ACHN (cell line): ENCODE data around the gene MLPH.

Experiments used
- DNase-seq: peaks from one replicate; pipeline ENCODE4 v3.0.0-alpha.2; 2015
- in situ Hi-C: cut with HindIII; loops from 2 replicates; pipeline ENCODE4 v1.10.0; 2017; ENCODE audit warnings: low sequenced_read_pairs, low pct_ligation_motif_present, low pct_unique_long_range_greater_than_20kb

MLPH gene

GRCh38 chr2:237549216-237549615 lies 62.2 kb downstream of the MLPH start:
- in situ Hi-C loops = no loop called here
- no peak for DNase-seq

GRCh38 chr2:237549643-237550415 lies 62.8 kb downstream of the MLPH start:
- in situ Hi-C loops = no loop called here
- DNase-seq = no peak

GRCh38 chr2:237551071-237551574 lies 64.1 kb downstream of the MLPH start:
- in situ Hi-C loops = no loop called here
- no peak for DNase-seq

- in situ Hi-C loops = no loop called here
- no peak for DNase-seq
These were observed 65.9 kb downstream of the MLPH start for GRCh38 chr2:237552908-237553307.

- in situ Hi-C loops = no loop called here
- DNase-seq = no peak
These were observed 66.9 kb downstream of the MLPH start for GRCh38 chr2:237553948-237554347.

DNA sequence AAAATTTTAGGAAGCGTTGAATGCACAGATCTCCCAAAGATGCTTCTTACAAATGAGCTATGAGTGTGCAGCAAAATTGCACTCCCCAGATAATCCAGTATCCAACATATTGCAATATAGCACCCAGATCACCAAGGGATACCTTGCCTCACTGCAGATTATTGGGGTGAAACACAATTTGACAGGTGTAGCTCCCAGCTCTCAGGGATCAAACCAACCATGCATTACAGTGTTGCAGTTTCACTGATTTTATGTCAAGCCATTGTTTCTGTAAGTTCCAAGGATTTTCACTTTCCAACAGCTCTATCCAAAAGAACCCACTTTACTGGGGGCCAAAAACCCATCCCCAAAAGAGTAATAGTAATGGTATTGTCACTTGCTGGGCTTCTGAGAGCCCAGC lies 68.5 kb downstream of the MLPH start:
- DNase-seq = no peak
- in situ Hi-C loops = no loop called here

DNA sequence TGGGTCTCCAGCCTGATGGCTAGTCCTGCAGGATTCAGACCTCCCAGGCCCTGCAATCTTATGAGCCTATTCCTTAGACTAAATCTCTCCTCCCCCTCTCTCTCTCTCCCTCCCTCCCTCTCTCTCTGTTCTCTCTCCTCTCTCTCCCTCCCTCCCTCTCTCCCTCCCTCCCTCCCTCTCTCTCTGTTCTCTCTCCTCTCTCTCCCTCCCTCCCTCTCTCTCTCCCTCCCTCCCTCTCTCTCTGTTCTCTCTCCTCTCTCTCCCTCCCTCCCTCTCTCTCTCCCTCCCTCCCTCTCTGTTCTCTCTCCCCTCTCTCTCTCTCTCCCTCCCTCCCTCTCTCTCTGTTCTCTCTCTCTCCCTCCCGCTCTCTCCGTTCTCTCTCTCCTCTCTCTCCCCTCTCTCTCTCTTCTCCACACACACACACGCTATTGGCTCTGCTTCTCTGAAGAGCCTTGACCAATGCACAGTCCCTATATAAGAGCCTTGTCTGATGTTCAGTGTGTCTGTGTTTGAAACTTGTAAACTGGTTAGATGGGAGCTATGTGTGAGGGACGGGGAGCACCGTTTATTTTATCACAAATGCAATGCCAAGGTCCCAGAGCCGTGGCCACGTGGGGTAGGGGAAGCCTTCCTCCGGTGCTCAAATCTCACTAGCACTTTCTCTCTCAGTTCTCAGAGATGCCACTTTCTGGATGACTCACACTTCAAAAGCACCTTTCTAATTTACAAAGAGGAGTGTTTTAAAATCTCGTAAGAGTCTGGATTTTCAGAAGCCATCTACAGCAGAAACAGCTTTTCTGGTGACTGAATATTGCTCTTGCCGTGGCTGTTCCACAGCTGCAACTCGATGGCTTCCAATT lies 70.0 kb downstream of the MLPH start:
- no peak for DNase-seq

DNA sequence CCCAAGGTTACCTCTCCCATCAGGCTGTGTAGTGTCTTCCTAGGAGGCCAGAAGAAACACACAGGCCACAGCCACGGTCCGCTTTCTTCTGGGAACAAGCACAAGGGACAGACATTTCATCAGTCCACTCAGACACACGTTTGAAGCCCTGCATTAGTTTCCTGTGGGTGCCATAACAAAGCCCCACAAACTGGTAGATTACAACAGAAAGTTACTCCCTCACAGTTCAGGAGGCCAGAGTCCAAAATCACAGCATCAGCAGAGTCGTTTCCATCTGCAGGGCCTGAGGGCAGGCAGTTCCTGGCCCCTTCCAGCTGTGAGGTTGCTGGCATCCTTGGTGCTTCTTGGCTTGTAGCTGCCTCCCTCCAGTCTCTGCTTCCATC lies 70.6 kb downstream of the MLPH start:
- in situ Hi-C loops = no loop called here
- DNase-seq = no peak

More for the DNA sequence above, 70.0 kb downstream of the MLPH start:
- in situ Hi-C loops = no loop called here

GRCh38 chr2:237558961-237559641 lies 72.0 kb downstream of the MLPH start:
- in situ Hi-C loops = no loop called here
- DNase-seq = peak; percentile 43

- in situ Hi-C loops = no loop called here
- DNase-seq = no peak
These were observed 74.2 kb downstream of the MLPH start for GRCh38 chr2:237561221-237561620.

DNA sequence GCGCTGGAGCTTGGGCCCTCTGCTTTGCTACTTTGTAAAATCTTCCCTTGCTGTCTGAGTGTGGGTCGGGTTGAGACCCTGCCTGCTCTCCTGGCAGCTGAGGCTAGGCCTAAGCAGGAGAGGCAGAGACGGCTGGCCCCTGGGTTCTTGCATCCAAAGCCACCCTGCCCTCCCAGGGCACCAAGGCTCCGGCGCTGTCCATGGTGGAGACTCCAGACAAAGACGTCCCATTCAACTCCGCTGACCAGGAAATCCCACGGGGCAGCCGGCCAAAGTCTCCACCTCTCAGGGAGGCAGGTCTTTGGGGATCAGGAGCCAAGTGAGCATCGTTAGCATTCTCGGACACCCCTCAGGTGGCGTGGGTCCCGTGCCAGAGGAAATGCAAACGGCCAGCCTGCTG lies 76.8 kb downstream of the MLPH start:
- peak; percentile 52 for DNase-seq
- in situ Hi-C loops = no loop called here

- no peak for DNase-seq
- in situ Hi-C loops = no loop called here
These were observed 77.6 kb downstream of the MLPH start for GRCh38 chr2:237564526-237565131.

DNA sequence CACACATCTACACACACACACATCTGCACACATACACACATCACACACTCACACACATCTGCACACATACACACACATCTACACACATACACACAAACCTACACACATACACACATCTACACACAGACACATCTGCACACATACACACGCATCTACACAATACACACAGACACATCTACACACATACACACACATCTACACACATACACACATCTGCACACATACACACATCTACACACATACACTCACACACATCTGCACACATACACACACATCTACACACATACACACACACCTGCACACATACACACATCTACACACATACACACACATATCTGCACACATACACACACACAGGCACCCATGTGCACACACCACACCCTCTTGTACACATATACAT lies 78.9 kb downstream of the MLPH start:
- DNase-seq = no peak
- in situ Hi-C loops = no loop called here

DNA sequence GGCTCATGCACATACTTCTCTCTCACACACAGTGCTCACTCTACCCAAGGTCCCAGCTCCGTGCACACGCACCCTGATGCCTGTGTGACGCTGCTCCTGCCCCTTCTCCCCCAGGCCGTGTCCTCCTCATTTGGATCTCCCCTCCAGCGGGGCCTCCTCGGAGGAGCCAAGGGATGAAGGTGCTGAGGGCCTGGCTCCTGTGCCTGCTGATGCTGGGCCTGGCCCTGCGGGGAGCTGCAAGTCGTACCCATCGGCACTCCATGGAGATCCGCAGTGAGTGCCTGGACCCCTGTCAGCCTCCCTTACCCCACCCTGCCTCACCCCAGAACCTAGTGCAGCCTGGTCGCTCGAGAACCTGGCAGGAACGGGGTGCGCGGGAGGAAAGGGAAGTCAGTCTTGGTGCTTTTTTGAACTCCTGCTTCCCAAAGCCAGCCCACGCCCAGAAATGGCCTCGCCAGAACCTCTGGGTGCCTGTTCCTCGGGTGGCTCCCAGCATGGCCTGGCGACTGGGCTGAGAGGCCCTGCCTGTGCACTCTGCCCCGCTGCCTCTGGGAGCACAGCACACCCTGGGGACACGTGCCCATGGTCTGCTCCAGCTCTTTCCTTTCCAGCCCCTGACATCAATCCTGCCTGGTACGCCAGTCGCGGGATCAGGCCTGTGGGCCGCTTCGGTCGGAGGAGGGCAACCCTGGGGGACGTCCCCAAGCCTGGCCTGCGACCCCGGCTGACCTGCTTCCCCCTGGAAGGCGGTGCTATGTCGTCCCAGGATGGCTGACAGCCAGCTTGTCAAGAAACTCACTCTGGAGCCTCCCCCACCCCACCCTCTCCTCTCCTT lies 79.6 kb downstream of the MLPH start, which contains the start of gene PRLH:
PRLH (plus strand) TSS at position 174 of the 835 bp plus-strand sequence; CDS start at position 174, 0 bp downstream.
- DNase-seq = no peak
- in situ Hi-C loops = no loop called here

DNA sequence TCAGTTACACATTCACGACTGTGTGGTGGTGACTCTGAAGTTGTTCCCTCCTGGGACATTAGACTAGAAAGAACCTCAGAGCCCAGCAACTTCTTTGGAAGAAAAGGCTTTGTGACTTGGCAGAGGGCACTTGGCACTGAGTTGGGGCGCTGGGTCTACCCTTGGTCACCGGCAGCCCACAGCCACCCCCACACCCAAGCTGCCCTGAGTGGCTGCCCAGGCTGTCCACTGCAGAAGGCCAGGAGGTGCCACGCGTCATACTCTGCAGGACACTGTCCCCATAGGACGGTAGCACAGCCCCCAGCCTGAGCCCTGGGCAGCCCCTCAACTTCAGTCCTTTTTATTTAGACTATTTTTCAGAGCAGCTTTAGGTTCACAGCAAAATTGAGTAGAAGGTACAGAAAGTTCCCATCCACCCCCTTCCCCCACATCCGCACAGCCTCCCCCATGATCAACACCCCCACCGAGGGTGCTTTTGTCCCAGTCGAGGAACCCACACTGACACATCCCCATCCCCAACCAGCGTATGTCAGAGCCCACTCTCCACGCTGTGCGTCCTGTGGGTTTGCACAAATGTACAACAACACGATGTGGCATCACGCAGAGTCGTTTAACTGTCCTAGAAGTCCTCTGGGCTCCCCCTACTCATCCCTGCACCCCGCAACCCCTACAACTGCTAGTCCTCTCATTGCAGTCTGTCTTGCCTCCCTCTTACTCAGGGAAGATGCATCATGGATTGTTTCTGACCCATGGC lies 80.4 kb downstream of the MLPH start:
- in situ Hi-C loops = no loop called here
- DNase-seq = no peak

- in situ Hi-C loops = no loop called here
- no peak for DNase-seq
These were observed 81.1 kb downstream of the MLPH start for GRCh38 chr2:237568121-237568660.

DNA sequence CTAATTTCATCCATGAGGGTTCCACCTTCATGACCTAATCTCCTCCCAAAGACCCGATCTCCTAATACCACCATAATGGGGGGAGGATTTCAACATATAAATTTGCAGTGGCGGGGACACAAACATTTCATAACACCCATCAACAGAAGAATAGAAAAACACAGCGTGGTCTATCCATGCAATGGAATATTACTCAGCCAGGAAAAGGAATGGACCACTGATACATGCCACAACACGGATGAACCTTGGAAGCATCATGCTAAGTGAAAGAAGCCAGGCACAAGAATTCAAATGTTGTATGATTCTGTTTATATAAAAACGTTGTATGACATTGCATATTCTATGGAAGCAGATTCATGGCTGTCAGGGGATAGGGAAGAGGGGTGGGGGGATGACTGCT lies 82.0 kb downstream of the MLPH start:
- in situ Hi-C loops = no loop called here
- no peak for DNase-seq
